ENCODE results near the gene LRRC59.

GRCh38 chr17:50363217-50364060 lies 33.9 kb downstream of the LRRC59 start:
- TF ChIP-seq REST (IDR thresholded peaks at IDR 0.05; ENCODE audit: unreplicated experiment) = no peak
- TF ChIP-seq CTCF (conservative IDR thresholded peaks at IDR 0.05; ENCODE audit: low read depth in 2 of 2) = no peak
- TF ChIP-seq POLR2AphosphoS5 (IDR thresholded peaks at IDR 0.05; ENCODE audit: low read depth) = no peak
- no peak for TF ChIP-seq CREB1 (CRISPR knock-in tag; IDR thresholded peaks at IDR 0.05; ENCODE audit: low read depth)
- TF ChIP-seq JUNB (IDR thresholded peaks at IDR 0.05; ENCODE audit: unreplicated experiment) = no peak
- no peak for TF ChIP-seq EZH2 (IDR thresholded peaks at IDR 0.05; ENCODE audit: low read depth, unreplicated experiment)
